Left lobe of liver (tissue), 2 donors: ENCODE data around the gene CHP1. TPM values are rescaled to one million over a fixed set of nuclear protein-coding genes. Genes with fewer than 3 reads are reported as not detected.
"Not testable (repeated sequence)": the region's sequence is repeated elsewhere in the genome, so short reads cannot be mapped to it uniquely, and the experiment has no call there.

Source experiments
- ATAC-seq: fragments of 200-7000 bp; cut with Tn5 transposase; one replicate; pipeline ENCODE4 v1.9.1; 2020; ENCODE audit warnings: mild to moderate bottlenecking, moderate library complexity
- DNase-seq: peaks from one replicate; pipeline ENCODE4 v3.0.0-alpha.2; 2020; ENCODE audit warnings: low spot score
- total RNA-seq: library from RNA; stranded (reverse); gene quantifications from one replicate; pipeline ENCODE4 v1.2.1, GENCODE V29; 2021
- donor health status: DM: no; HTN: no; CAD: no; lungs with moderate emphysema.
- donor health status: DM: no; HTN: yes; CAD: no.

The CHP1 gene
- total RNA-seq, 1 donor from 2014 or later, result 176 TPM

- peak; percentile 69 for ATAC-seq
- peak; percentile 44 for DNase-seq
Measured at GRCh38 chr15:41289953-41290352, 58.9 kb downstream of the CHP1 start.

- peak; percentile 36 for ATAC-seq
- peak; percentile 29 for DNase-seq
Measured at GRCh38 chr15:41291065-41291631, 60.1 kb downstream of the CHP1 start.

GRCh38 chr15:41292521-41292920 is 61.5 kb downstream of the CHP1 start:
- DNase-seq (no peak), ATAC-seq (no peak)

GRCh38 chr15:41301139-41301538 is 70.1 kb downstream of the CHP1 start:
- not testable (repeated sequence) for ATAC-seq, DNase-seq

- no peak for ATAC-seq
- no peak for DNase-seq
Measured at GRCh38 chr15:41301587-41301986, 70.5 kb downstream of the CHP1 start.

- ATAC-seq (no peak), DNase-seq (no peak)
Measured at GRCh38 chr15:41304149-41304770, 73.2 kb downstream of the CHP1 start.

GRCh38 chr15:41307679-41308078 is 76.6 kb downstream of the CHP1 start:
- no peak for ATAC-seq
- no peak for DNase-seq

GRCh38 chr15:41309226-41309905 is 78.3 kb downstream of the CHP1 start:
- no peak for DNase-seq
- ATAC-seq, result no peak

GRCh38 chr15:41320805-41321330 is 89.8 kb downstream of the CHP1 start:
- DNase-seq, result peak; percentile 40
- ATAC-seq, result not testable (repeated sequence)

- no peak for DNase-seq
- ATAC-seq, result no peak
Measured at GRCh38 chr15:41323611-41324010, 92.5 kb downstream of the CHP1 start.

- DNase-seq (no peak), ATAC-seq (no peak)
Measured at GRCh38 chr15:41331281-41331680, 100.2 kb downstream of the CHP1 start.

Other genes with a start within 250 kb of the CHP1 start
- 10.4 TPM for gene INO80, start 115.0 kb upstream of the CHP1 start, total RNA-seq
- not detected for gene EXD1, start 511 bp upstream of the CHP1 start, total RNA-seq
- gene OIP5, start 101.3 kb downstream of the CHP1 start, total RNA-seq, result 0.38 TPM
- gene NUSAP1, start 101.6 kb downstream of the CHP1 start, total RNA-seq, result 3.3 TPM
- 25.2 TPM for gene NDUFAF1, start 171.2 kb downstream of the CHP1 start, total RNA-seq
- gene RTF1, start 185.8 kb downstream of the CHP1 start, total RNA-seq, result 10.5 TPM